GM19455 (cell line): ENCODE results near the gene LGALS7.
"Not testable (repeated sequence)": the region's sequence is repeated elsewhere in the genome, so short reads cannot be mapped to it uniquely, and the experiment has no call there.

Source experiments
- ATAC-seq: cut with Tn5 transposase; IDR thresholded peaks from one replicate; pipeline ENCODE4 v1.9.1; 2021; ENCODE audit not compliant: unreplicated experiment

The LGALS7 gene

GRCh38 chr19:38773469-38774177, at the start of gene LGALS7:
Gene LGALS7, minus strand, starts transcription at chr19:38773517. Its CDS starts 25 bp downstream, at chr19:38773492.
- ATAC-seq, result no peak

DNA sequence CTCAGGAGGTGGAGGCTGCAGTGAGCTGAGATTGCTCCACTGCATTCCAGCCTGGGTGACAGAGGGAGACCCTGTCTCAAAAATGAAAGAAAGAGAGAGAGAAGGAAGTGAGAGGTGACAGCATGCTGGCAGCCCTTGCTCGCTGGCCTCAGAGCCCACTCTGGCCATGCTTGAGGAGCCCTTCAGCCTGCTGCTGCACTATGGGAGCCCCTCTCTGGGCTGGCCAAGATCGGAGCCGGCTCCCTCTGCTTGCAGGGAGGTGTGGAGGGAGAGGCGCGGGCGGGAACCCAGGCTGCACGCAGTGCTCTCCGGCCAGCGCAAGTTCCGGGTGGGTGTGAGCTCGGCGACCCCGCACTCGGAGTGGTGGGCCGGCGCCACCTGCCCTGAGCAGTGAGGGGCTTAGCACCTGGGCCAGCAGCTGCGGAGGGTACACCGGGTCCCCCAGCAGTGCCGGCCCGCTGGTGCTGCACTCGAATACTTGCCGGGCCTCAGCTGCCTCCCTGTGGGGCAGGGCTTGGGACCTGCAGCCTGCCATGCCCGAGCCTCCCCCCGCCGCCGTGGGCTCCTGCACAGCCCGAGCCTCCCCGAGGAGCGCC, 48.0 kb upstream of the LGALS7 start:
- ATAC-seq, result not testable (repeated sequence)

- ATAC-seq, result no peak
Observed at GRCh38 chr19:38819231-38819920, 46.1 kb upstream of the LGALS7 start.

- no peak for ATAC-seq
Observed at GRCh38 chr19:38817081-38817480, 43.8 kb upstream of the LGALS7 start.

- no peak for ATAC-seq
Observed at GRCh38 chr19:38816131-38816750, 42.9 kb upstream of the LGALS7 start.

DNA sequence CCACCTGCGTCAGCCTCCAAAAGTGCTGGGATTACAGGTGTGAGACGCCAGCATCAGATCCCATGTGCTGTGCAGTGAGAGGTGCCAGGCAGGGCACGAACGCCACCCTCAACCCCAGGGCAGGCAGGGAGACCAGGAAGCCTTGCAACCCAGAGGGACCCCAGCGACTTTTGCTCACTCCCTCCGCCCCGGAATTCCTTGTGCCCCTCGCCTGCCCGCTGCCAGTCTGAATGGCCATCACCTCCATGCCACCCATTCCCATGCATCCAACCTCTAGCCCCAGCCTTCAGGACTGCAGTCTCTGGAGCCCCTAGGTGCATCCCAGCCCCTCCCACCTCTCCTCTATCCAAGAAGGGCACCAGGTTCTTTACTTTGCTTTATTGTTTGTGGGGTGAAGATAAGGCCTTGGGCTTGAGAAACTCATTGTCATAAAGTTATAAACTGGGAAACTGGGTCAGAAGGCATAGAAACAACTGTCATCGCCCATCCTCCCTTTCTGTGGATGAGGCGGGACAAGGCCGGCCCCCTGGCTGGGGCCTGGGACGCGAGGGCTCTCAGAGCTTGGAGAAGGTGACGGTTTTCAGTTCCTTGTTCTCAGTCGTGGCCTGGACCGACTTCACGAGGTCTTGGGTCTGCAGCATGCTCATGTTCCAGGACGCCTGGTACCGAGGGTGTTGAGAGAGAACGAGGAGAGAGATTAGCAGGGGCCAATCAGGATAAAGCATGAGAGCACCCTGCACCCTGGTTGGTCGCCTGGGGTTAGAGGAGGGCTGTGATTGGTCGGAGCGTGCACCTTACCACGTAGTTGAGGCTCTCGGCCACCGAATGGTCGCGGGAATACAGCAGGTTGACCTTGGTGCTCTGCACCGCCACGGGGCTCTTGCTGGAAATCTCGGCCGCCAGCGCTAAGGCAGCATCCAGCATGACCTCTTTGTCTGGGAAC, 42.0 kb upstream of the LGALS7 start:
- no peak for ATAC-seq

DNA sequence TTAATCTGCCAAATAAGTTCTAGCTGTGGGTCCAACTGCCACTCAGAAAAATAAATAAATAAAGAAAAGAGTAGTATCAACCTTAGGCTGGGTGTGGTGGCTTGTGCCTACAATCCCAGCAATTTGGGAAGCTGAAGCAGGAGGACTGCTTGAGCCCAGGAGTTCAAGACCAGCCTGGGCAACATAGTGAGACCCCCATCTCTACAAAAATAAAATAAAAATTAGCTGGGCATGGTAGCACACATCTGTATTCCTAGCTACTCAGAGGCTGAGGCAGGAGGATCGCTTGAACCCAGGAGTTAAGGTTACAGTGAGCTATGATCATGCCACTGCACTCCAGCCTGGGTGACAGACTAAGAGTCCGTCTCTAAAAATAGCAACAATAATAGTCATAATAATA, 40.6 kb upstream of the LGALS7 start:
- not testable (repeated sequence) for ATAC-seq

- ATAC-seq, result no peak
Observed at GRCh38 chr19:38813323-38813722, 40.0 kb upstream of the LGALS7 start.

DNA sequence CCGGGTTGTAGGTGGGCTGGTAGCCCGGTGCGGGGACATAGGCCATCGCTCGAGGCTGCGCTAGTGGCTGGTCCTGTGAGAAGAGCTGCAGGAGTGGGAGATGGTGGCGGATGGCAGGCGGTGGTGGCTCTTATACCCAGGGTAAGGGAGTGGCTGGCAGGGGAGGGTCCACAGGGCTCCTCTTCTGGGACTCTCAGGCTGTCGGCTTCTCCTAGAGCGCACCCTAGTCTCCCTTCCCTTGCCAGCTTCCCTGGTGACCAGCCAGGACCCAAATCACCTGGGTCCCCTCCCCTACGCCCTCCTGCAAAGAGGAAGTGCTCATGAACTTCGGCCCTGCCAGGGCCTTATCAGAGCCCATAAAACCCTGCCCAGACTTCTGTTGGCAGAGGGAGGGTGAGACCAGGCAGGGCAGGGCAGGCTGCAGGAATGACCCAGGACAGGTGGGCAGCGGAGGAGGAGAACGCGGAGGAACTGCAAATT, 39.6 kb upstream of the LGALS7 start, which contains the start of gene LGALS4:
TSS of gene LGALS4 (minus strand) at position 105 of the 480 bp plus-strand sequence. CDS start at position 46, 59 bp downstream.
- no peak for ATAC-seq

GRCh38 chr19:38812009-38812840, 38.9 kb upstream of the LGALS7 start:
- ATAC-seq, result no peak

DNA sequence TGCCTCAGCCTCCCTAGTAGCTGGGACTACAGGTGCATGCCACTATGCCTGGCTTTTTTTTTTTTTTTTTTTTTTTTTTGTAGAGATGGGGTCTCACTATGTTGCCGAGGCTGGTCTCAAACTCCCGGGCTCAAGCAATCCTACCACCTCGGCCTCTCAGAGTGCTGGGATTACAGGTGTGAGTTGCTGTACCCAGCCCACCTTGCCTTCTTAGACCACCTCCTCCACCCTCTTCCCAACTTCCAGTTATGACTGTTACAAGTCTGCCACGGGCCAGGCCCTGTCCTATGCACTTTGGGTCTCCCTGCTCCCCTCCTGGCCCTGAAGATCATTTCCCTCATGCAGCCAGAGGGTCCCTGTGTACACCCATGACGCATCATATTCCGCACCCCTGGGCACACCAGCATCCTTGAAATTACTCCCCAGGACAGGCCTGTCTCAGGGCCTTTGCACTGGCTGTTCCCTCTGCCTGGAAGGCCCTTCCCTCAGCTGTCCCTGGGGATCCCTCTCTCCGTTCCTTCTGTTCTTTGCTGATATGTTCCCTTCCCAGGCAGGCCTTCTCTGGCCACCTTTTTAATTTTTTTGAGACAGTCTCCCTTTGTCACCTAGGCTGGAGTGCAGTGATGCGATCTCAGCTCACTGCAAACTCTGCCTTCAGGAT, 36.4 kb upstream of the LGALS7 start:
- ATAC-seq, result no peak

- no peak for ATAC-seq
Observed at GRCh38 chr19:38808741-38809140, 35.4 kb upstream of the LGALS7 start.

GRCh38 chr19:38807374-38808098, 34.2 kb upstream of the LGALS7 start:
- not testable (repeated sequence) for ATAC-seq

DNA sequence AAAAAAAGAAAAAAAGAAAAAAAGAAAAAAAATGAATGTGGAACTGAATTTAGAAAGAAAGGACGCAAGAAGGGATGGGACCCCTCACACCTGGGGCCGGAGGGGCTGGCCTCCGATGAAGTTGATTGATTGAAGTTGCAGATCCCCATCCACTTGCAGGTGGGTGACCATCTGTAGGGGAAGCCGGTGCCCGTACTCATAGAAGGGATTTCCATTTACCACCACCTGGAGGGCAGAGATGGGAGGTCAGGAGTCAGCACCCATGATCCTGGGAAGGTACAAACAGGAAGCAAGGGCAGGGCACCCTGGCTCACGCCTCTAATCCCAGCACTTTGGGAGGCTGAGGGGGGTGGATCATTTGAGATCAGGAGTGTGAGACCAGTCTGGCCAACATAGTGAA, 33.1 kb upstream of the LGALS7 start:
- no peak for ATAC-seq

- no peak for ATAC-seq
Observed at GRCh38 chr19:38805180-38805579, 31.9 kb upstream of the LGALS7 start.

DNA sequence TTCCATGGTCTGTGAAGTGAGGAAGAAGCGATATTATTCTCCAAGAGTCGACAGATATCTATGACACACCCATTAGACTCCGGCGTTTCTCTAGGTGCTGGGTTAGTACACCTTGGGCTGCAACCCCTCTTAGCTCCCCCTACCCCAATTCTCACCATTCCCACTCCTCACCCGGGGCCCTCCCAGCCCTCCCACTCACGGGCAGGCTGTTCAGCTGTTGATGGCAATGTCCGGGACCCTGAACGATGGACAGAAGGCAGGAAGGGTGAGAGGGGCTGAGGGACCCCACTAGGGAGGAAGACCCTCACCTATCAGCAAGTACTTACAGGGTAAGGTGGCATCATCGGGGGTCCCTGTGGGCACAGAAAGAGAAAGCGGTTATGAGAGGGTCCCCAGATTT, 30.2 kb upstream of the LGALS7 start:
- ATAC-seq, result no peak

DNA sequence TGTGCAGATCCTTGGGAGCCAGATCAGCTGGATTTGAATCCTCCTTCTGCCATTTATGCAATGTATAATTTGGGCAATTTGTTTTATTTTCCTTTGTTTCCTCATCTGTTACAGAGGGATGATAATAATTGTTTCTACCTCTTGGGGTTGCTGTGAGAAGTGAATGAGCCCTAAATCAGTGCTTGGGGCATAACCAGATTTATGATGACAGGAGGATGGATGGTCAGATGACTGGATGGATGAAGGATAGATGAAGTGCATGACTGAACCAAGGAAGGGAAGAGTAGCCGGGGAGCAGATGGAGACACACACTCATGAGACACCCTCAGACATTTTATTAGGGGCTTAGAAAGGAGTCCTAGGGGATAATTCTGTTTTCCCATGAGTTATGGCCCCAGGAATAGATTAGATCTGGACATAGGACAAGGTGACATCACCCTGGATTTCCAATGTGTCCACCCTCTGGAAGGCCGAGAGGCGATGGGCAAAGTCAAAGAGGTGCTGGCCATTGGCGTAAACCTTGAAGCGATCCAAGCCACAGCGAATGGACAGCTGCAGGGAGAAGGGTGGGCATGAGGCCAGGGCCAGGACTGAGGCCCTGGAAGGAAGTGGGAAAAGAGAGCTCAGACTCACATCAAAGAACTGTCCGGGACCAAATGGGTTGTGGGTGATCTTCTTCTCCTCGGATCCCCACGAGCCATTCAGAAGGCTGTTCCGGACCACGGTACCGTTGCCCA, 28.2 kb upstream of the LGALS7 start:
- no peak for ATAC-seq
